ENCODE measurements around the gene DNM3. TPM values are rescaled to one million over a fixed set of nuclear protein-coding genes. Genes with fewer than 3 reads are reported as not detected.

Gene DNM3
- total RNA-seq, 1 donor from 2014 or later, result 9.6 TPM

GRCh38 chr1:172185211-172185610 lies 343.9 kb downstream of the DNM3 start:
- Histone ChIP-seq H3K27ac (no peak overlapping the region), H3K4me1 (peaks cover 0 to 13% of the 10 kb centered on the region in 2 donors), H3K9me3 (no peaks in the 10 kb centered on the region), H3K27me3 (no peaks in the 10 kb centered on the region), H3K36me3 (no peaks in the 10 kb centered on the region), H3K4me3 (no peak overlapping the region)
- TF ChIP-seq, protein P1, sequence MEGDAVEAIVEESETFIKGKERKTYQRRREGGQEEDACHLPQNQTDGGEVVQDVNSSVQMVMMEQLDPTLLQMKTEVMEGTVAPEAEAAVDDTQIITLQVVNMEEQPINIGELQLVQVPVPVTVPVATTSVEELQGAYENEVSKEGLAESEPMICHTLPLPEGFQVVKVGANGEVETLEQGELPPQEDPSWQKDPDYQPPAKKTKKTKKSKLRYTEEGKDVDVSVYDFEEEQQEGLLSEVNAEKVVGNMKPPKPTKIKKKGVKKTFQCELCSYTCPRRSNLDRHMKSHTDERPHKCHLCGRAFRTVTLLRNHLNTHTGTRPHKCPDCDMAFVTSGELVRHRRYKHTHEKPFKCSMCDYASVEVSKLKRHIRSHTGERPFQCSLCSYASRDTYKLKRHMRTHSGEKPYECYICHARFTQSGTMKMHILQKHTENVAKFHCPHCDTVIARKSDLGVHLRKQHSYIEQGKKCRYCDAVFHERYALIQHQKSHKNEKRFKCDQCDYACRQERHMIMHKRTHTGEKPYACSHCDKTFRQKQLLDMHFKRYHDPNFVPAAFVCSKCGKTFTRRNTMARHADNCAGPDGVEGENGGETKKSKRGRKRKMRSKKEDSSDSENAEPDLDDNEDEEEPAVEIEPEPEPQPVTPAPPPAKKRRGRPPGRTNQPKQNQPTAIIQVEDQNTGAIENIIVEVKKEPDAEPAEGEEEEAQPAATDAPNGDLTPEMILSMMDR (IDR thresholded peaks at IDR 0.05), result no peak
- no peak for DNase-seq (ENCODE audit: low spot score in 2 of 2)
- intact Hi-C loops (cut with DNase I), result no loop called here

DNA sequence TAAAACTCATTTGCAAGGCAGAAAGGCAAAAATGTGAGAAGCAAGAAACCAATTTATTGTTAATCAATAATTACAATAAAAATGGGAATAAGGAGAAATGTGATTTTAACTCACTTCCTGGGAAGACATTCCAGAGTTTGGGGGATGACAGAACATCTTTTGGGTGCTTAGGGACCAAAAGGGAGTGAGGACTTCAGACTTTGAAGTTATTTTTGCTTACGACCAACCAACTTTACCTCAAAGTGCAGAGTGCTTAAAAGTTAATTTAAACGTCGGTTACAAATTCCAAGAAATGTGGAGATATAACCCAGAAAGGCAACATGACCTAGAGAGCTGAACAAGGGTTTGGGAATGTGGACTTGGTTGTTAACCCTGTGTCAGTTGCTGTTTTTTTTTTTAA lies 344.7 kb downstream of the DNM3 start:
- no peaks in the 10 kb centered on the region for H3K36me3 ChIP-seq
- H3K27ac ChIP-seq, result no peak overlapping the region
- DNase-seq (ENCODE audit: low spot score in 2 of 2), result no peak
- H3K9me3 ChIP-seq, result no peaks in the 10 kb centered on the region
- intact Hi-C loops (cut with DNase I), result no loop called here
- no peaks in the 10 kb centered on the region for H3K27me3 ChIP-seq
- no peak overlapping the region for H3K4me3 ChIP-seq
- peaks cover 0 to 8% of the 10 kb centered on the region in 2 donors for H3K4me1 ChIP-seq
- TF ChIP-seq, protein P1 (IDR thresholded peaks at IDR 0.05), result no peak

DNA sequence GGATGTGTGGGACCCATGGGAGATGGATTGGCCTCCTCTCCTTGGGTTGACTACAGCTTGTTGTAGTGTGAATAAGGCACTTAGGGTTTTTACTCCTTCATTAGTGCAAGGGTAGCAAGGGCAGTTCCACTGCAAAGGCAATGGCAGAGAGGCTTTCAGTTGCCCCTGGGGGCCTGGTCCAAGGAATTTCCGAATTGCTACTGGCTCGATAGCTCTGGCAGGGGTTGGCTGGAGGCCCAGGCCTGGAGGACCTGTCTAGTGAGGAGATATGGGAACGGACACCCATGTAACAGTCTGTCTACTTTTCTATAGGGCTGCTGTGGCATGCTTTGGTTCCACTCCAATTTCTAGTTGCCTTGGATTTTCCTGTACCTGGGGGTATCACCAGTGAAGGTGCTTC lies 360.3 kb downstream of the DNM3 start:
- no peak for DNase-seq (ENCODE audit: low spot score in 2 of 2)
- intact Hi-C loops (cut with DNase I), result no loop called here

GRCh38 chr1:172203135-172203823 lies 362.0 kb downstream of the DNM3 start:
- Histone ChIP-seq H3K4me1 (no peaks in the 10 kb centered on the region), H3K9me3 (peaks cover 4 to 16% of the 10 kb centered on the region in 2 donors), H3K36me3 (no peaks in the 10 kb centered on the region), H3K27ac (no peak overlapping the region), H3K27me3 (no peaks in the 10 kb centered on the region), H3K4me3 (no peak overlapping the region)
- DNase-seq (ENCODE audit: low spot score in 2 of 2), result no peak
- TF ChIP-seq, protein P1 (IDR thresholded peaks at IDR 0.05), result no peak
- intact Hi-C loops (cut with DNase I), result no loop called here

More for the DNA sequence above, 360.3 kb downstream of the DNM3 start:
- Histone ChIP-seq H3K9me3 (peaks cover 4 to 25% of the 10 kb centered on the region in 2 donors), H3K4me1 (no peaks in the 10 kb centered on the region), H3K27ac (no peak overlapping the region), H3K36me3 (no peaks in the 10 kb centered on the region), H3K27me3 (no peaks in the 10 kb centered on the region), H3K4me3 (no peak overlapping the region)
- TF ChIP-seq, protein P1 (IDR thresholded peaks at IDR 0.05), result no peak

GRCh38 chr1:172203902-172204301 lies 362.6 kb downstream of the DNM3 start:
- H3K4me3 ChIP-seq, result no peak overlapping the region
- H3K27me3 ChIP-seq, result no peaks in the 10 kb centered on the region
- H3K9me3 ChIP-seq, result peaks cover 4 to 10% of the 10 kb centered on the region in 2 donors
- H3K4me1 ChIP-seq, result no peaks in the 10 kb centered on the region
- TF ChIP-seq, protein P1 (IDR thresholded peaks at IDR 0.05), result no peak
- no peak for DNase-seq (ENCODE audit: low spot score in 2 of 2)
- no peak overlapping the region for H3K27ac ChIP-seq
- H3K36me3 ChIP-seq, result no peaks in the 10 kb centered on the region
- intact Hi-C loops (cut with DNase I), result no loop called here

Data from ascending aorta (tissue), 2 donors.